ENCODE data around the gene DDIT3.
A peak's percentile ranks its signal among the peaks of the same experiment; 100 is the strongest.
"Not testable (repeated sequence)": the region's sequence is repeated elsewhere in the genome, so short reads cannot be mapped to it uniquely, and the experiment has no call there.

The DDIT3 gene

DNA sequence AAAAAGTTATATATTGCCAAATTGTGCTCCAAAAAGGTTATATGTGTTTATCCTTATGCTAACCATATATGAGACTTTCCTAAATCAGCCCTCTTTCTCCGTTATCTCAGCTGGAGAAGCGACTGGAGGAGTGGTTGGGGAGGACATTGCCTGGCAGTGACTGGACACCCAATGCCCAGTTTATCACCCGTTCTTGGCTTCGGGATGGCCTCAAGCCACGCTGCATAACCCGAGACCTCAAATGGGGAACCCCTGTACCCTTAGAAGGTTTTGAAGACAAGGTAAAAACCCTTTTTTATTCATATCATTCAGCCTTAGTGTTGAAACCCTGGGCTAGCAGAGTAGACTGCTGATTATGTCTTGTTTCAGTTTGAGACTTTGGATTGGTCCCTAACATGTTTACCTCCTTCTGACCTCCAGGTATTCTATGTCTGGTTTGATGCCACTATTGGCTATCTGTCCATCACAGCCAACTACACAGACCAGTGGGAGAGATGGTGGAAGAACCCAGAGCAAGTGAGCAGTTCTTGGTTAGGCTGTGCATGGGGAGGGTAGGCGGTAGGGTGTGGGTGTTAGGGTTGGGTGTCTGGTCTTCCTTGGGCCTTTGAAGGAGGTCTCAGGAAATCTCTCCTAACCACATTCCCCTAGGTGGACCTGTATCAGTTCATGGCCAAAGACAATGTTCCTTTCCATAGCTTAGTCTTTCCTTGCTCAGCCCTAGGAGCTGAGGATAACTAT, 8.6 kb downstream of the DDIT3 start:
- DNase-seq, result no peak

DNA sequence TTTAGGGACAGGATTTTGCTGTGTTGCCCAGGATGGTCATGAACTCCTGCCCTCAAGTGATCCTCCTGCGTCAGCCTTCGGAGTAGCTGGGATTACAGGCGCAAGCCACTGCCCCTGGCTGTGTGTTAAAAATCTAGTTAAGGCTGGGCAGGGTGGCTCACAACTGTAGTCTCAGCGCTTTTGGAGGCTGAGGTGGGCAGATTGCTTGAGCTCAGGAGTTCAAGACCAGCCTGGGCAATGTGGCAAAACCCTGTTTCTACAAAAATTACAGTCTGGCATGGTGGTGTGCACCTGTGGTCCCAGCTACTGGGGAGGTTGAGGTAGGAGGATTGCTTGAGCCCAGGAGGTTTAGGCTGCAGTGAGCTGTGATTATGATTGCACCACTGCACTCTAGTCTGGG, 9.2 kb downstream of the DDIT3 start:
- DNase-seq, result no peak

DNA sequence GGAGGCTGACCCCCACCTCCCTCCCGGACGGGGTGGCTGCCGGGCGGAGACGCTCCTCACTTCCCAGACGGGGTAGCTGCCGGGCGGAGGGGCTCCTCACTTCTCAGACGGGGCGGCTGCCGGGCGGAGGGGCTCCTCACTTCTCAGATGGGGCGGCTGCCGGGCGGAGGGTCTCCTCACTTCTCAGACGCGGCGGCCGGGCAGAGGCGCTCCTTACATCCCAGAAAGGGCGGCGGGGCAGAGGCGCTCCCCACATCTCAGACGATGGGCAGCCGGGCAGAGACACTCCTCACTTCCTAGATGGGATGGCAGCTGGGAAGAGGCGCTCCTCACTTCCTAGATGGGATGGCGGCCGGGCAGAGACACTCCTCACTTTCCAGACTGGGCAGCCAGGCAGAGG, 12.5 kb downstream of the DDIT3 start:
- not testable (repeated sequence) for DNase-seq

DNA sequence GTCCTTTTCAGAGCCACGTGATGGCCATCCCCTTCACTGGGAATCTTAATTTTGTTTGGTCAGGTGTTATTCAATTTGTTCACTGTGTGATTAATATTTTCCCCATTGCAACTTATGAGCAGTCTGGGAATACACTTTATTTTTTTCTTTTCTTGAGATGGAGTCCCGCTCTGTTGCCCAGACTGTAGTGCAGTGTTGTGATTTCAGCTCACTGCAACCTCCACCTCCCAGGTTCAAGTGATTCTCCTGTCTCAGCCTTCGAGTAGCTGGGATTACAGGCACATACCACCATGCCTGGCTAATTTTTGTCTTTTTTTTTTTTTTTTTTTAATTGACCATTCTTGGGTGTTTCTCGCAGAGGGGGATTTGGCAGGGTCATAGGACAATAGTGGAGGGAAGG, 13.8 kb downstream of the DDIT3 start:
- not testable (repeated sequence) for DNase-seq

DNA sequence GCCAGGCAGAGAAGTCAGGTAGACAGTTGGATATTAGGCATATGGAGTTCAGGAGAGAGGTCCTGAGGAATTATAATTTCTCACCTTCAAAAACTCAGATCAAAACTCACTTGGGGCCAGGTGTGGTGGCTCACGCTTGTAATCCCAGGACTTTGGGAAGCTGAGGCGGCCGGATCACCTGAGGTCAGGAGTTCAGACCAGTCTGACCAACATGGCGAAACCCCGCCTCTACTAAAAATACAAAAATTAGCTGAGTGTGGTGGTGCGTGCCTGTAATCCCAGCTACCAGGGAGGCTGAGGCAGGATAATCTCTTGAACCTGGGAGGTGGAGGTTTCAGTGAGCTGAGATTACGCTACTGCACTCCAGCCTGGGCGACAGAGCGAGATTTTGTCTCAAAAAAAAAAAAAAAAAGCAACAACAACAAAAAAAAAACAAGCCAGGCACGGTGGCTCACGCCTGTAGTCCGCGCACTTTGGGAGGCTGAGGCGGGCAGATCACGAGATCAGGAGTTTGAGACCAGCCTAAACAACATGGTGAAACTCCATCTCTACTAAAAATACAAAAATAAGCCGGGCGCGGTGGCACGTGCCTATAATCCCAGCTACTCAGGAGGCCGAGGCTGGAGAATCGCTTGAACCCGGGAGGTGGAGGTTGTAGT, 17.9 kb downstream of the DDIT3 start:
- not testable (repeated sequence) for DNase-seq

DNA sequence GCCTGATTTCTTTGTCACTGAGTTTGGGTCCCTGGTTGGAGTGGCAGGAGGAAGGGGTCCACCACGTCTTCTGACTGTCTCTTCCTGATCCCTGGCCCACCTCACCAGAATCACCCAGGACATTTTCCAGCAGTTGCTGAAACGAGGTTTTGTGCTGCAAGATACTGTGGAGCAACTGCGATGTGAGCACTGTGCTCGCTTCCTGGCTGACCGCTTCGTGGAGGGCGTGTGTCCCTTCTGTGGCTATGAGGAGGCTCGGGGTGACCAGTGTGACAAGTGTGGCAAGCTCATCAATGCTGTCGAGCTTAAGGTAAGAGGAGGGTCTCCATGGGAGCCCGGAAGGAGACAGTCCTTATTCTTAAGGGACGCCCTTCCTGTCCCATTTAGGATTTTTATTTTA, 20.1 kb downstream of the DDIT3 start:
- no peak for DNase-seq

DNA sequence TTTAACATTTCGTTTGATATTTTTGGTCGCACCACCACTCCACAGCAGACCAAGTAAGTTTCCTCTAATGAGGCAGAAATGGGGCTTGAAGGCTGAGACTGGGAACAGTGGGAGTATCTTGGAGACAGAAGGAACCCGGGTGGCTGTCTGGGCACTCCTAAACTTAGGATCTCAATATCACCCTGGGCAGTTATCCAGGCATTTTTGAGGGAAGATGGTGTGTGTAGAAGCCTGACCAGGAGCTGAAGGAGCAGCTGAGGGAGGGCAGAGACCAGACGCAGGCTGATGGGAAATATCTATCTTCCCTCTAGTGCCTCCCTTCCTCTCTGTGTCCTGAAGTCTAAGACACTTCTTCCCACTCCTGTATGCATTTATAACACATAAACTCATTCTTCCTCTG, 21.7 kb downstream of the DDIT3 start:
- no peak for DNase-seq

DNA sequence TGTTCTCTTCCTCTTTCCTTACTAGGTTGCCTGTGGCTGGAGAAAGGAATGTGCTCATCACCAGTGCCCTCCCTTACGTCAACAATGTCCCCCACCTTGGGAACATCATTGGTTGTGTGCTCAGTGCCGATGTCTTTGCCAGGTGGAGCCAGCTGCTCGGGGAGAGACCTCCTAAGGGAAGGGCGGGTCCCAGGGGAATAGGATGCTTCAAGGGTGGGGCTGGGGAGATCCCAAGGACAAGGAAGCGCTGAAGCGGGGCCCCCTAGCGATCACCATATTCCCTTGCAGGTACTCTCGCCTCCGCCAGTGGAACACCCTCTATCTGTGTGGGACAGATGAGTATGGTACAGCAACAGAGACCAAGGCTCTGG, 22.2 kb downstream of the DDIT3 start:
- DNase-seq, result no peak

DNA sequence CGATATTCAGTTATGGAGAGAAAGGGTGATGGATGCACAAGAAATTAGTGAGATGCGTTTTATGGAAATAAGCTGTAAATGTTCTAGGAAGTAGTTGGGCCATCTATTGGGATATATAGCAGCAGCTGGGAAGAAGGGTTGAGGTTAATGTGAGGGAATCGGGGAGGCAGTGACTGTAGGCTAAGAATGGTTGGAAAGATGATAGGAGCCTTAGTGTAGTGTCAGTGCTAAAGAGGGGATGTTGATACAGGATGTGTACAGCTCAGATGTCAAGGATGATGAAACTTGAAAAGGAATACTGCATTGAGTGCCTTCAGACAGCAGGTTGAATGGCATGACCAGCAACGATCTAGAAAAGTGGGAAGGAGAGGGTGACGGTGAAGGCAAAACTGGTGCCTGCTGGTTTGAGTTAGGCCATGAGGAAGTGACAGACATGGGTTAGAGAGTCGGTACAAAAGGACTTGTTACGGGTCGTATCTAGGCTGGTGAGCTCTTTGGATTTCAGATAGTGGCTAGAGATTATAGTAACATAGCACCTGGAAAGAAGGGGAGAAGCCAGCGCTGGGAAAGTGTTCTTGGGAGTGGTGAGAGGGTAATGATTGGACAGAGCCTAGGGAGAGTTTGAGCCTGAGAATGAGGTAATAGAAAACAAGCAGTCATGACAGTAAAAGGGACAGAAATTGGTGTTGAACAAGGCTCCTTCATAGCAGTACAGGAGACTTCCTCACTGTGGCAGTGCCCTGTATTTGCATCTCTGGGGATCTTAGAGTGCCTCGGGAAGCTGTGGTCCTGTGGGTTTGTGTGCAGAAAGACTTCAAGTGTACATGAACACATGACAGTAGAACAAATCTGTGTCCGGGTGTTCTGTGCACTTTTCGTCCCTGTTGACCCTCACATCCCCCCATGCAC, 22.8 kb downstream of the DDIT3 start:
- no peak for DNase-seq

DNA sequence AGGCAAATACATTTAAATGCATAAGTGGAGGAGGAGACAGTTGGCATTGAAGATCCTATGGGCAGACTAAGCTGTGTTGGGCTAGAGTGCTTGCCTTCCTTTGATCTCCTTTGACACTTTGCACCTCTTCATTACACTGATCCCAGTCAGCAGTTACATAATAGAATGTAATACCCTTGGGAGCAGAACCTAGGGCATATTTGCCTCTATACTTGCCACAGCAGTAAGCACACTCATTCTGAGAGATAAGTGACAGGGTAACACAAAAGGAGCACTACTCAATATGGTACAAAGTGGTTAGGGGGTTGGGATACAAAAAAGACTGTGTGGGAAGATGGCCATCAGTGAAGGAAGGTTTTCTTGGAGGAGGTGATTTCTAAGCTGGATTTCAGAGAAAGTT, 23.5 kb downstream of the DDIT3 start:
- no peak for DNase-seq

DNA sequence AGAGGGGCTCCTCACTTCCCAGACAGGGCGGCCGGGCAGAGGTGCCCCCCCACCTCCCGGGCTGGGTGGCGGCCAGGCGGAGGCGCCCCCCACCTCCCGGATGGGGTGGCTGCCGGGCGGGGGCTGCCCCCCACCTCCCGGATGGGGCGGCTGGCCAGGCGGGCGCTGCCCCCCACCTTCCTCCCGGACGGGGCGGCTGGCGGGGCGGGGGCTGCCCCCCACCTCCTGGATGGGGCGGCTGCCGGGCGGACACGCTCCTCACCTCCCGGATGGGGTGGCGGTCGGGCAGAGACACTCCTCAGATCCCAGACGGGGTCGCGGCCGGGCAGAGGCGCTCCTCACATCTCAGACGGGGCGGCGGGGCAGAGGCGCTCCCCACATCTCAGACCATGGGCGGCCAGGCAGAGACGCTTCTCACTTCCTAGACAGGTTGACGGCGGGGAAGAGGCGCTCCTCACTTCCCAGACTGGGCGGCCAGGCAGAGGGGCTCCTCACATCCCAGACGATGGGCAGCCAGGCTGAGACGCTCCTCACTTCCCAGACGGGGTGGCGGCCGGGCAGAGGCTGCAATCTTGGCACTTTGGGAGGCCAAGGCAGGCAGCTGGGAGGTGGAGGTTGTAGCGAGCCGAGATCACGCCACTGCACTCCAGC, 25.1 kb downstream of the DDIT3 start:
- not testable (repeated sequence) for DNase-seq

DNA sequence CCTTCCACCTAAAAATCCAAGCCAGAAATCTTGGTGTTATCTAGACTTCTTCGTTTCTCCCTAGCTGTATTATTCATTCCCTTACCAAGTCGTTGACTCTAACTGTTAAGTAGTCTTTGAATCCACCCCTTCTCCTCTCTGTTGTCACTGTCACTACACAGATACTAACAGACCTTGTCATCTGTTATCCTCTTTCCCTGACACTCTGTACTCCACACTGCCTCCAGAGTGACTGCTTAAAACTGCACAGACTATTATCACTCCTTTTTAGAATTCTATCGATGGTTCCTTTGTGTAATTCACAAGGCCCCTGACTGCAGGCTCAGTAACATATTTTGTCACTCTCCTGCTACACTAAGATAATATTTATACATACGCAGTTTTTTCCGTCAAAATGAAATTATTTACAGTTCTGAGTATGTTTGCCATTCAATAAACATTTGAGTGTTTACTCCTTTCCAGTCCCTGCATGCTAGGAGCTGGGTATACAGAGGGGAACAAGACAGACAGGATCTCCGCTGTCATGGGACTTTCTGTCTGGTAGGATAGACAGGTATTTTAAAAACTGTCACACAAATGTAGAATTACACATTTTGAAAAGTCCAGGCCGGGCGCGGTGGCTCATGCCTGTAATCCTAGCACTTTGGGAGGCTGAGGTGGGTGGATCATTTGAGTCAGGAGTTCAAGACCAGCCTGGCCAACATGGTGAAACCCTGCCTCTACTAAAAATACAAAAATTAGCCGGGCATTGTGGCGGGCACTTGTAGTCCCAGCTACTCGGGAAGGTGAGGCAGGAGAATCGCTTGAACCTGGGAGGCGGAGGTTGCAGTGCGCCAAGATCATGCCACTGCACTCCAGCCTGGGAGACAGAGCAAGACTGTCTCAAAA, 28.7 kb downstream of the DDIT3 start:
- no peak for DNase-seq

DNA sequence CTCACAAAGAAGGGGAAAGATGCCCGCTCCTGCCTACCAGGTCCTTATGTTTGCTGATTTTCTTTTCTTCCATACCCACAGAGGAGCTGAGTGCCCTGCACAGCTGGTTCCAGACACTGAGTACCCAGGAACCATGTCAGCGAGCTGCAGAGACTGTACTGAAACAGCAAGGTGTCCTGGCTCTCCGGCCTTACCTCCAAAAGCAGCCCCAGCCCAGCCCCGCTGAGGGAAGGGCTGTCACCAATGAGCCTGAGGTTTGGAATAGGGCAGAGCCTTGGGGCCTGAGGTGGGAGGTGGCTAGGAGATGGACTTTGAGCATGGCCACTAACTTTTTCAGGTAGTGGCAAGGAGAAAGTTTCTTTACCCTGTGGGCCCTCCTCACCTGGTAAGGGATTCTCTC, 30.2 kb downstream of the DDIT3 start:
- DNase-seq, result no peak

DNA sequence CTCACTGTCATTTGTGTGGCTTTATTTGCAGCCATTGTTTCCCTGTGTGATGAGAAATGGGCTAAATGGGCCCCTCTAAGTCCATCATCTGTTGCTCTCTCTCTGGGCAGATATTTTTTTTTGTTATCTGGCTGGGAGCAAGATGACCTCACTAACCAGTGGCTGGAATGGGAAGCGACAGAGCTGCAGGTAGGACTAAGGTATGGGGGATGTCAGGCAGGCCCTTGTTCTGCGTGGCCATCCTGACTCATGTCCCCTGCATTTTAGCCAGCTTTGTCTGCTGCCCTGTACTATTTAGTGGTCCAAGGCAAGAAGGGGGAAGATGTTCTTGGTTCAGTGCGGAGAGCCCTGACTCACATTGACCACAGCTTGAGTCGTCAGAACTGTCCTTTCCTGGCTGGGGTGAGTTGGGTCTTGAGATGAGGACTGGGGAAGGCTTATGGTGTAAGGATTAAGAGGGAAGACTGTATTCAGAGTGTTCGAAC, 31.1 kb downstream of the DDIT3 start:
- DNase-seq, result no peak

DNA sequence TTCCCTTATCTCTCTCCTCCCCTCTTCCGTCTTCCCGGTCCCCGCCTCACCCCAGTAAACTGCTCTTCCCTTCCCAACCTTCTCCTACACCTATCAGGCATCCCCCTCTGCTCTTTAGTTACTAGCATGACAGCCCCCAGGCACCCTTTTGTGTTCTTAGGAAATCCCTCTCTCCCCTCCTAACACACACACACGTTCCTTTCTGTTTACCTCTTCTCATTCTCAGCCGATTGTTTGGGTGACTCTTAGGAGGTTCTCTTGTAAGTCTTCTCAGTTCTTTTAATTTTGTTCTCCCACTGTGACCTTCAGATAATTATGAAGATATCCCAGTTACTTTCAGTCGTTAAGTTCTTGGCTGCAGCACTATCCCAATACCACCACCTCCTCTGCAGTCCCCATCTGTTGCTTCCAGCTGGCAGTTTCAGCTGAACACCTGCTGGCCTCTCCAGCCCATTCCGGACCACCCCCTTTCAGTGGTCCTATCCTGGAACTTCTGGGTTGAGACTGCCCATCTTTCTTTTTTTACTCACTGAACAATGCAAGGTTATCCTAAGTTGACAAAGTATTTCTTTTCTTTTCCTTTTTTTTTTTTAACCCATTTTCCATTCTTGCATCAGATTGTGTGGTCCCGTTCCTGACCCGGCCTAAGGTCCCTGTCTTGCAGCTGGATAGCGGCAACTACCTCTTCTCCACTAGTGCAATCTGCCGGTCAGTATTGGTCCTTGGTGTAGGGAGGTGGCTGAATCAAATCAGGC, 31.7 kb downstream of the DDIT3 start:
- no peak for DNase-seq

DNA sequence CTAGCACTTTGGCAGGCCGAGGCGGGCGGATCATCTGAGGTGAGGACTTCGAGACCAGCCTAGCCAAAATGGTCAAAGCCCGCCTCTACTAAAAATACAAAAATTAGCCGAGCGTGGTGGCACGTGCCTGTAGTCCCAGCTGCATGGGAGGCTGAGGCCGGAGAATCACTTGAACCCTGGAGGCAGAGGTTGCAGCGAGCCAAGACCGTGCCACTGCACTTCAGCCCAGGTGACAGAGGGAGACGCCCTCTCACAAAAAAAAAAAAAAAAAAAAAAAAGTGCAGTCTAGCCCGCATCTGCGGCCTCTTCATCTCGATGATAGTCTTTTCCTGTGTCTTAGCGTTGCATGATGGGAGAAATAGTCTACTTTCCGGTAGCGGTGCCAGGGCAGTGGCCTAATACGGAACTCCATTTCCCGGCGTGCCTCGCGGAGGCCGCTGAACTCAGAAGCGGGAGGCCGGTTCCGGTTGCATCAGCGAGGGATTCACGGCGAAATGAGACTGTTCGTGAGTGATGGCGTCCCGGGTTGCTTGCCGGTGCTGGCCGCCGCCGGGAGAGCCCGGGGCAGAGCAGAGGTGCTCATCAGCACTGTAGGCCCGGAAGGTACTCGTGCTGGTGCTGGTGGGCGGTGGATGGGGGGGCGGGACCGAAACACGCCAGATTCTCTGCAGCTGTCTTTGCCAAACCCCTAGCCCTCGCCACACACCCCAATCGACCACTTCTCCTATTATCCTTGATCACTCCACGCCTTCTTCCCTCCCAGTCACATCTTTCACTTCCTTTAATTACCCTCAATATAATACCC, 32.5 kb downstream of the DDIT3 start, which contains the start of gene MARS1:
Gene MARS1 (plus strand): TSS at position 472 of the 805 bp plus-strand sequence. CDS start 23 bp downstream, at position 495.
- DNase-seq, result peak; percentile 97

DNA sequence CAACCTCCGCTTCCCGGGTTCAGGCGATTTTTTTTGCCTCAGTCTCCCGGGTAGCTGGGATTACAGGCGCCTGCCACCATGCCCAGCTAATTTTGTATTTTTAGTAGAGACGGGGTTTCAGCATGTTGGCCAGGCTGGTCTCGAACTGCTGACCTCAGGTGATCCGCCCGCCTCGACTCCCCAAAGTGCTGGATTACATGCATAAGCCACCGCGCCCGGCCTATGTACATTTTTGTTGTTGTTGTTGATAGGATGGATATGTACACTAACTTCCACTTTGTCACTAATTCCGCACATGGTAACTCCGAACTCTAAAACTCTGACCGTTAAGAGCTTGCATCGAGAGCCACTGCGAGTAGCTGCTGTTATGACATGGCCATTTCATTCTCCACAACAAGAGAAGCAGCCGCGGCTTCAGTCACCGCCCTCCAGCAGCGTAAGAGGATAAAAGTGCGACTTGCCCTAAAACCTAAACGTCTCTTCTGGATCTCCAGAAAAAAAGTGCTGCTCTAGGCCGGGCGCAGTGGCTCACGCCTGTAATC, 33.2 kb downstream of the DDIT3 start:
- DNase-seq, result no peak

DNA sequence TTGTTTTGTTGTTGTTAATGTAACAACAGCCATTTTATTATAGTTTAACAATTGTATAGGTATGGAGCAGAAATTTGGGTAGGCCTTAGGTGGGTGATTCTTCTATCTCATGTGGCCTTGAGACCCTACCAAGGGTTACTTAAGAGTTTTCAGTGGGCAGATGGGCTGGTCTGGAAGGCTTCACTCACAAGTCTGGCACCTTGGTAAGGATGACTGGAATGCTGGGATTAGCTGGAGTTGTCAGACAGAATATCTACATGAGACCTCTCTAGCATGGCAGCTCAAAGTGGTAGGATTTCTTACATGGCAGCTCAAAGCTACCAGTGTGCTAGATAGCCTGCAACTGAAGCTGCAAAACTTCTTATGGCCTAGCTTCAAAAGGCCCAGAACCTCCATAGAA, 34.6 kb downstream of the DDIT3 start:
- DNase-seq, result no peak

DNA sequence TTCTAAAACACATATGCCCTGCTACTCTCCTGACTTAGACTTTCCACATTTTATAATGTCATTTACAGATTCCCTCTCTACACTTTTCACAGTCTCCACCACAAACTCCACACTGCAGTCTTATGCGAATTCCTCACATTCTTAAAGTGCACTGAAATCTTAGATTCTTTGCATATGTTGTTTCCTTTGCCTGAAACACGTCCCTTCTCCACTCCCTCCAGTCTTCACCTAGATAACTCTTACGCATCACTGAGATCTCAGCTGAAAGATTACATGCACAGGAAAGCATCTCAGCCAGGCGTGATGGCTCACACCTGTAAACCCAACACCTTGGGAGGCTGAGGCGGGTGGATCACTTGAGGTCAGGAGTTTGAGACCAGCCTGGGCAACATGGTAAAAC, 36.8 kb downstream of the DDIT3 start:
- no peak for DNase-seq

DNA sequence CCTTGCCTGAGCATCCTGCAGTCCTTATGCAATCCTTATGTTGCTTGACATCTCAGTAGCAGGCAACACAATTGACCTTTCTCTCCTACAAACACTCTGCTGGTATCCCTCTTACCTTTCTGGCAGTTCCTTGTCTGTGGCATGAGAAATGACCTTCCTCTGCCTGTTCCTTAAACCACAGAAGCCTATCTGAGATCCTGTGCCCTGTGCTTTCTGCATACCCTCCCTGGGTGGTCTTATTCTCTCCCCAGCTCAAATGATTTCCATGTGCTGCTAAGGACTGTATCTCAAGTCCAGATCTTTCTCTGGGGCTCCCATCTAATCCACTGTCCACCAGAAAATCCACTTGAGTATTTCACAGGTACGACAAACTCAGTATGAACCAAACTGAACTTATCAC, 38.6 kb downstream of the DDIT3 start:
- no peak for DNase-seq
